Measurements from ENCODE around the gene ZBTB11. TPM values are rescaled to one million over a fixed set of nuclear protein-coding genes. Genes with fewer than 3 reads are reported as not detected.

Gene ZBTB11
- total RNA-seq, 2 donors from 2014 or later = 16.8 to 20.9 TPM

GRCh38 chr3:101631098-101631796, 45.7 kb downstream of the ZBTB11 start:
- H3K27me3 ChIP-seq (ENCODE audit: control insufficient read depth, insufficient read depth, low read length, poor library complexity, severe bottlenecking) = no peaks in the 10 kb centered on the region
- no peaks in the 10 kb centered on the region for H3K9me3 Mint-ChIP-seq
- no peak for TF ChIP-seq CTCF (conservative IDR thresholded peaks at IDR 0.05)
- H3K27ac ChIP-seq (ENCODE audit: low read depth, low read length) = no peak overlapping the region
- no CpG with 5 or more reads among the region's 1 CpG for WGBS, 2 experiments (ENCODE audit: insufficient coverage in 1 of 2, insufficient read length in 1 of 2)
- H3K27ac Mint-ChIP-seq = no peak overlapping the region
- peaks cover 3% of the 10 kb centered on the region for H3K36me3 Mint-ChIP-seq (ENCODE audit: low read depth)
- no peaks in the 10 kb centered on the region for H3K27me3 Mint-ChIP-seq (ENCODE audit: insufficient read depth)
- H3K36me3 ChIP-seq (ENCODE audit: control insufficient read depth, insufficient read depth, low read length) = no peaks in the 10 kb centered on the region
- peaks cover 18% of the 10 kb centered on the region for H3K4me1 ChIP-seq (ENCODE audit: control insufficient read depth, insufficient read depth, low read length)
- no peak overlapping the region for H3K9ac ChIP-seq (ENCODE audit: extremely low read depth, low read length, poor library complexity, severe bottlenecking)
- no peaks in the 10 kb centered on the region for H3K9me3 ChIP-seq (ENCODE audit: control insufficient read depth, low read length)
- H3K4me3 Mint-ChIP-seq = no peak overlapping the region
- H3K4me3 ChIP-seq (ENCODE audit: low read length) = no peak overlapping the region
- peak; percentile 25 for DNase-seq
- H3K4me1 Mint-ChIP-seq = peaks cover 26% of the 10 kb centered on the region

GRCh38 chr3:101629219-101629618, 47.7 kb downstream of the ZBTB11 start:
- DNase-seq = no peak
- Histone ChIP-seq H3K9ac (ENCODE audit: extremely low read depth, low read length, poor library complexity, severe bottlenecking) (no peak overlapping the region), H3K27ac (ENCODE audit: low read depth, low read length) (no peak overlapping the region), H3K36me3 (ENCODE audit: control insufficient read depth, insufficient read depth, low read length) (no peaks in the 10 kb centered on the region), H3K27me3 (ENCODE audit: control insufficient read depth, insufficient read depth, low read length, poor library complexity, severe bottlenecking) (no peaks in the 10 kb centered on the region), H3K4me1 (ENCODE audit: control insufficient read depth, insufficient read depth, low read length) (peaks cover 3% of the 10 kb centered on the region), H3K4me3 (ENCODE audit: low read length) (no peak overlapping the region), H3K9me3 (ENCODE audit: control insufficient read depth, low read length) (peaks cover 10% of the 10 kb centered on the region)
- no peak for TF ChIP-seq CTCF (conservative IDR thresholded peaks at IDR 0.05)
- H3K36me3 Mint-ChIP-seq (ENCODE audit: low read depth) = peaks cover 12% of the 10 kb centered on the region
- H3K4me3 Mint-ChIP-seq = no peak overlapping the region
- peaks cover 13% of the 10 kb centered on the region for H3K4me1 Mint-ChIP-seq
- peaks cover 11% of the 10 kb centered on the region for H3K9me3 Mint-ChIP-seq
- H3K27me3 Mint-ChIP-seq (ENCODE audit: insufficient read depth) = no peaks in the 10 kb centered on the region
- H3K27ac Mint-ChIP-seq = no peak overlapping the region

DNA sequence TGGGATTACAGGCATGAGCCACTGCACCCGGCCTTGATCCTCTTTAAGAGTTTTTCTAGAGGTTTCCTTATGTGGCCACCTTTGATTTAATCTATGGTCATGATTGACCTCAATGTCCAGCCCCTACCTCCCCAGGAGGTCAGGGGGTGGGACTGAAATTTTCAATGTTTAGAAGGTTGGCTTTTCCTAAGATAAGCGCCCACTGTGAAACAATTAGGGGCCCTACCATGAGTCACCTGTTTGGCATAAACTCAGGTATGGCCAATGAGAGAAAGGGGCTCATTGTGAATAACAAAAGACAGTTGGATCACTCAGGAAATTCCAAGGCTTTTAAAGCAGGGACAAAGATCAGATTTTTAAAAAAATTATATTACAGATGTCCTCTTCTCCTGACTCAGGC, 51.1 kb downstream of the ZBTB11 start:
- WGBS, 2 experiments (ENCODE audit: insufficient coverage in 1 of 2, insufficient read length in 1 of 2) = 91% methylated on average over 2 of the region's 2 CpGs; no CpG with 5 or more reads in 1 of the 2 experiments
- Mint-ChIP-seq H3K27me3 (ENCODE audit: insufficient read depth) (no peaks in the 10 kb centered on the region), H3K27ac (no peak overlapping the region), H3K9me3 (peaks cover 14% of the 10 kb centered on the region), H3K36me3 (ENCODE audit: low read depth) (peaks cover 17% of the 10 kb centered on the region), H3K4me1 (peaks cover 7% of the 10 kb centered on the region), H3K4me3 (no peak overlapping the region)
- no peak overlapping the region for H3K9ac ChIP-seq (ENCODE audit: extremely low read depth, low read length, poor library complexity, severe bottlenecking)
- no peak overlapping the region for H3K27ac ChIP-seq (ENCODE audit: low read depth, low read length)
- TF ChIP-seq CTCF (conservative IDR thresholded peaks at IDR 0.05) = no peak
- H3K4me1 ChIP-seq (ENCODE audit: control insufficient read depth, insufficient read depth, low read length) = peaks cover 3% of the 10 kb centered on the region
- H3K27me3 ChIP-seq (ENCODE audit: control insufficient read depth, insufficient read depth, low read length, poor library complexity, severe bottlenecking) = no peaks in the 10 kb centered on the region
- peak overlapping the region; percentile 23 for H3K4me3 ChIP-seq (ENCODE audit: low read length)
- H3K9me3 ChIP-seq (ENCODE audit: control insufficient read depth, low read length) = peaks cover 15% of the 10 kb centered on the region
- no peaks in the 10 kb centered on the region for H3K36me3 ChIP-seq (ENCODE audit: control insufficient read depth, insufficient read depth, low read length)
- DNase-seq = peak; percentile 75

Data from endodermal cell (in vitro differentiated cells).